ENCODE results near the gene UBE2O. TPM values are rescaled to one million over a fixed set of nuclear protein-coding genes. Genes with fewer than 3 reads are reported as not detected.

UBE2O gene
- total RNA-seq, 1 experiment from 2014 or later, result 64.7 TPM

DNA sequence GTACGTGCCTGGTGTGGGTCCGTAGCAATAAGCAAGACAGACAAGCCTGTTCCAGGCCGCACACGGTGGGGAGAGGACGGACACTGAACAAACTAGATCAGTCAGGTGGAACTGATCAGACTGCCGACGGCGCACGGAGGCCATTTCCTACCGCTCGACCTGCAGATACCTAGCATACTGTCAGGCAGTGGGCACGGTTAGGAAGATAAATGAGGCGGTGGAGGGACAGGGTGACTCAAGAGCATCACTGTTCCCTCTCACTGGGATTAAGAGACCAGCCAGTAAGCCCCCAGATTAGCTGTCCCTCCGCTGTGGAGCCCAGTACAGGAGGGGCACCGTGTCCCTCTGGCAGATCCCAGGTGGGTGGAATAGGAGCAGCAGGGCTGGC, 19.3 kb upstream of the UBE2O start:
- Histone ChIP-seq H3K9ac (ENCODE audit: low read length) (no peak overlapping the region), H3K4me3 (ENCODE audit: low read length) (no peak overlapping the region)
- BruUV-seq (replicated peaks), result no TSS peak

DNA sequence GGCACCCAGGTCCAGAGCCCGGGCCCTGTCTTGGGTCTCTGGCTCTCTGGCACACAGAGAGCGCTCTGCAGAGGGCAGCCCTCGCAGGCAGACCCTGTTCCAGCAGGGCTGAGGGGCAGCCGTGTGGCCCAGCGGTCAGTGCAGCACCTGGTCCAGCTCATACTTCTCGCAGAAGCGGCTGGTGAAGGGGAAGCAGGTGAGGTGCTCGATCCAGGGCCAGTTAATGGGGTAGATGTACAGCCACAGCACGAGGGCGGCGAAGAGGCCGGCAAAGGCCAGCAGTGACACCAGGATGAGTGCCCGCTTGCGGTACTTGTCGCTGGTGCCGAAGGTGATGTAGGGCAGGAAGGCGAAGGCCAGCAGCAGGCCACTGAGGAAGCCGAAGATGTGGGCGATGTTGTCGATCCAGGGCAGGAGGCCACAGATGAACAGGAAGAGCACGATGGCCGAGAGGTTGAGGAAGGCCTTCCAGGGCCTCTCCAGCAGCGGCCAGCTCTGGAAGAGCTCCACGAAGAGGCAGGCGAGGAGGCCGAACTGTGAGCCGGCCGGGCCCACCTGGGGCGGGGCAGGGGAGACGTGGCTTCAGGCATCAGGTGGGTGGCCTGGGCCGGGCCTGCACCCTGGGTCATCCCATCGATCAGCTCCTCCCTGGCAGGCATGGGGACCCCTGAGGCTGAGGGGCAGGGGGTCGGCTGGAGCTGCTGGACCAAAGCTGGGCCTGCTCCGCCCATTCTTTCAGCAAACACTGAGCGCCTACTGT, 18.7 kb upstream of the UBE2O start:
- Histone ChIP-seq H3K27me3 (ENCODE audit: low read length) (no peaks in the 10 kb centered on the region), H3K4me2 (ENCODE audit: low read length) (no peak overlapping the region), H3K4me3 (ENCODE audit: low read length) (no peak overlapping the region), H3K4me1 (ENCODE audit: insufficient read depth, low read length) (no peaks in the 10 kb centered on the region), H3F3A (ENCODE audit: low read length, unreplicated experiment) (no peaks in the 10 kb centered on the region), H4K20me1 (ENCODE audit: low read length) (no peaks in the 10 kb centered on the region), H3K9me2 (replicated peaks; ENCODE audit: low read length) (no peaks in the 10 kb centered on the region), H3K79me2 (ENCODE audit: low read length) (no peaks in the 10 kb centered on the region), H3K36me3 (ENCODE audit: low read depth, low read length) (no peaks in the 10 kb centered on the region; the same call in 1 of the 2 replicates), H2AFZ (ENCODE audit: low read length) (no peak overlapping the region), H3K9me3 (ENCODE audit: low read length) (no peaks in the 10 kb centered on the region), H3K27ac (ENCODE audit: low read length) (no peak overlapping the region), H3K9ac (ENCODE audit: low read length) (no peak overlapping the region)
- TF ChIP-seq EZH2 (IDR thresholded peaks at IDR 0.05; ENCODE audit: low read length, unreplicated experiment), result no peak
- TF ChIP-seq EZH2phosphoT487 (IDR thresholded peaks at IDR 0.05; ENCODE audit: borderline replicate concordance, low read length), result no peak
- TF ChIP-seq, protein P1, sequence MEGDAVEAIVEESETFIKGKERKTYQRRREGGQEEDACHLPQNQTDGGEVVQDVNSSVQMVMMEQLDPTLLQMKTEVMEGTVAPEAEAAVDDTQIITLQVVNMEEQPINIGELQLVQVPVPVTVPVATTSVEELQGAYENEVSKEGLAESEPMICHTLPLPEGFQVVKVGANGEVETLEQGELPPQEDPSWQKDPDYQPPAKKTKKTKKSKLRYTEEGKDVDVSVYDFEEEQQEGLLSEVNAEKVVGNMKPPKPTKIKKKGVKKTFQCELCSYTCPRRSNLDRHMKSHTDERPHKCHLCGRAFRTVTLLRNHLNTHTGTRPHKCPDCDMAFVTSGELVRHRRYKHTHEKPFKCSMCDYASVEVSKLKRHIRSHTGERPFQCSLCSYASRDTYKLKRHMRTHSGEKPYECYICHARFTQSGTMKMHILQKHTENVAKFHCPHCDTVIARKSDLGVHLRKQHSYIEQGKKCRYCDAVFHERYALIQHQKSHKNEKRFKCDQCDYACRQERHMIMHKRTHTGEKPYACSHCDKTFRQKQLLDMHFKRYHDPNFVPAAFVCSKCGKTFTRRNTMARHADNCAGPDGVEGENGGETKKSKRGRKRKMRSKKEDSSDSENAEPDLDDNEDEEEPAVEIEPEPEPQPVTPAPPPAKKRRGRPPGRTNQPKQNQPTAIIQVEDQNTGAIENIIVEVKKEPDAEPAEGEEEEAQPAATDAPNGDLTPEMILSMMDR (conservative IDR thresholded peaks at IDR 0.05; ENCODE audit: low read depth, low read length), result no peak
- ChIA-PET CTCF (interaction anchor here (0.6 kb wide), 1 partner anchor 61 kb away, joined by 3 read pairs; no protein-coding TSS in a partner anchor), POLR2A (ENCODE audit: unreplicated experiment) (no interaction called here)
- no TSS peak for BruUV-seq (replicated peaks)
- ATAC-seq (no peak), DNase-seq (no peak)
- intact Hi-C loops (cut with micrococcal nuclease), result no loop called here

More for the DNA sequence above, 19.3 kb upstream of the UBE2O start:
- intact Hi-C loops (cut with micrococcal nuclease), result no loop called here
- H3K4me1 ChIP-seq (ENCODE audit: insufficient read depth, low read length), result no peaks in the 10 kb centered on the region
- no peaks in the 10 kb centered on the region for H3K27me3 ChIP-seq (ENCODE audit: low read length)
- no peaks in the 10 kb centered on the region for H3K79me2 ChIP-seq (ENCODE audit: low read length)
- DNase-seq (no peak), ATAC-seq (no peak)
- ChIA-PET CTCF (no interaction called here), POLR2A (ENCODE audit: unreplicated experiment) (no interaction called here)
- no peaks in the 10 kb centered on the region for H3F3A ChIP-seq (ENCODE audit: low read length, unreplicated experiment)
- no peak overlapping the region for H3K27ac ChIP-seq (ENCODE audit: low read length)
- H3K36me3 ChIP-seq (ENCODE audit: low read depth, low read length), result no peaks in the 10 kb centered on the region; the same call in 1 of the 2 replicates
- no peak overlapping the region for H2AFZ ChIP-seq (ENCODE audit: low read length)
- no peaks in the 10 kb centered on the region for H3K9me3 ChIP-seq (ENCODE audit: low read length)
- H3K4me2 ChIP-seq (ENCODE audit: low read length), result no peak overlapping the region
- no peaks in the 10 kb centered on the region for H3K9me2 ChIP-seq (replicated peaks; ENCODE audit: low read length)
- TF ChIP-seq, protein P1 (conservative IDR thresholded peaks at IDR 0.05; ENCODE audit: low read depth, low read length), result no peak
- TF ChIP-seq EZH2phosphoT487 (IDR thresholded peaks at IDR 0.05; ENCODE audit: borderline replicate concordance, low read length), result no peak
- no peak for TF ChIP-seq EZH2 (IDR thresholded peaks at IDR 0.05; ENCODE audit: low read length, unreplicated experiment)
- no peaks in the 10 kb centered on the region for H4K20me1 ChIP-seq (ENCODE audit: low read length)

All from PC-3 (cell line).